Inferior parietal cortex (tissue), 1 donor: ENCODE results near the gene EEF2.
"Not testable (repeated sequence)": the region's sequence is repeated elsewhere in the genome, so short reads cannot be mapped to it uniquely, and the experiment has no call there.

Experiments
- DNase-seq: peaks from one replicate; pipeline ENCODE4 v3.0.0-alpha.2; 2016; ENCODE audit errors: extremely low spot score

The EEF2 gene

DNA sequence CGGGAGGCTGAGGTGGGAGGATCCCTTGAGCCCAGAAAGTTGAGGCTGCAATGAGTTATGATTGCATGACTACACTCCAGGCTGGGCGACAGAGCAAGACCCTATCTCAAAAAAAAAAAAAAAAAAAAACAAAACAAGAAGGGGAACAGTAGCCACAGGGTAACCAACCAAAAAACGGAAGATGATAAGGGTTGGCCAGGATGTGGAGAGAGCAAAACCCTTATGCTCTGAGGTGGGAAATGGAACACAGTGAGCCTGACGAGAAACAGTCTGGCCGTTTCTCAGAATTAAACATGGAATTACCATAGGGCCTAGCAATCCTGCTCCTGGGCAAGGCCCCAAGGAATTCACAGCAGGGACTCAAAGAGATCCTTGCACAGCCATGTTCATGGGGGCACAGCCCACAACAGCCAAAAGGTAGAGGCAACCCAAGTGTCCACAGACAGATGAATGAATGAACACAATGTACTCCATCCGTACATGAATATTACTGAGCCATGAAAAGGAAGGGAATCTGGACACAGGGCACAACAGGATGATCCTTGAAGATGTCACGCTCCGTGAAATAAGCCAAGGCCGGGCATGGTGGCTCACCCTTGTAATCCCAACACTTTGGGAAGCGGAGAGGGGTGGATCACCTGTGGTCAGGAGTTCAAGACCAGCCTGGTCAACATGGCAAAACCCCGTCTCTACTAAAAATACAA lies 41.1 kb downstream of the EEF2 start:
- no peak for DNase-seq

DNA sequence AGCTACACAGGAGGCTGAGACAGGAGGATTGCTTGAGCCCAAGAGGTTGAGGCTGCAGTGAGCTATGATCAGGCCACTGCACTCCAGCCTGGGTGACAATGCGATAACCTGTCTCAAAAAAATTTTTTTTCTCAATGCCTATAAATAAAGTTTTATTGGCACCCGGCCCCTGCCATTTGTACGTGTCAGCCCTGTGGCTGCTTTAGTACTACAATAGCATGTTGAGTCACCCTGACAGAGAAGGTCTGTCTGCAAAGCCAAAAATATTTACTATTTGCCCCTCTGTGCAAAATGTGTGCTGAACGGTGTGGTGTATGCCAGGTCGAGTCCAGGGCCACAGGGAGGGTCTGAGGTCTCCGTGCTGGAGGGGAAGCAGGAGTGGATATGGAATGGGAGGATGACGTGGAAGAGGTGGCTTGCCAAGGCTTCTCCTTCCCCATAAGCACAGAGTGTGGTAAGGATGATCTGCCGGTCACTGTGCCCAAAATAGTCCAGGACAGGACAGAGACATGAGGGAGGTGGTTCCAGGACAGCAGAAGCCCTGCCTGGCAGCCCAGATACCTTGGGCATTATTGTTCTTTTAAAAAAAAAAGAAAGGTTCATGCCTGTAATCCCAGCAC lies 42.4 kb downstream of the EEF2 start:
- DNase-seq: no peak

DNA sequence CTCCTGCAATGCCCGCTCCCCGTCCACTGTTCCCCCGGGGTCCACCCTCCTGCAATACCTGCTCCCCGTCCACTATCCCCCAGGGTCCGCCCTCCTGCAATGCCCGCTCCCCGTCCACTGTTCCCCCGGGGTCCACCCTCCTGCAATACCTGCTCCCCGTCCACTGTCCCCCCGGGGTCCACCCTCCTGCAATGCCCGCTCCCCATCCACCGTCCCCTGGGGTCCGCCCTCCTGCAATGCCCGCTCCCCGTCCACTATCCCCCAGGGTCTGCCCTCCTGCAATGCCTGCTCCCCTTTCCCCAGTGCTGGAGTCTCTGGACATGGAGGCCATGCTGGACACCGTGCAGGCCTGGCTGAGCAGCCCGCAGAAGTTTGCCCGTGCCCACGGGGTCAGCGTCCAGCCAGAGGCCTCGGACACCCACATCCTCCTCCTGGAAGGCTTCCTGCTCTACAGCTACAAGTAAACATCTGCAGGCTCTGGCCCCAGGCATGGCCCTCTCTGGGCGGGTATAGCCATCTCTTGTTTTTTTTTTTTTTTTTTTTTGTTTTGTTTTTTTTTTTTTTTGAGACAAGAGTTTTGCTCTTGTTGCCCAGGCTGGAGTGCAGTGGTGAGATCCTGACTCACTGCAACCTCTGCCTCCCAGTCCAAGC lies 46.8 kb downstream of the EEF2 start:
- not testable (repeated sequence) for DNase-seq

DNA sequence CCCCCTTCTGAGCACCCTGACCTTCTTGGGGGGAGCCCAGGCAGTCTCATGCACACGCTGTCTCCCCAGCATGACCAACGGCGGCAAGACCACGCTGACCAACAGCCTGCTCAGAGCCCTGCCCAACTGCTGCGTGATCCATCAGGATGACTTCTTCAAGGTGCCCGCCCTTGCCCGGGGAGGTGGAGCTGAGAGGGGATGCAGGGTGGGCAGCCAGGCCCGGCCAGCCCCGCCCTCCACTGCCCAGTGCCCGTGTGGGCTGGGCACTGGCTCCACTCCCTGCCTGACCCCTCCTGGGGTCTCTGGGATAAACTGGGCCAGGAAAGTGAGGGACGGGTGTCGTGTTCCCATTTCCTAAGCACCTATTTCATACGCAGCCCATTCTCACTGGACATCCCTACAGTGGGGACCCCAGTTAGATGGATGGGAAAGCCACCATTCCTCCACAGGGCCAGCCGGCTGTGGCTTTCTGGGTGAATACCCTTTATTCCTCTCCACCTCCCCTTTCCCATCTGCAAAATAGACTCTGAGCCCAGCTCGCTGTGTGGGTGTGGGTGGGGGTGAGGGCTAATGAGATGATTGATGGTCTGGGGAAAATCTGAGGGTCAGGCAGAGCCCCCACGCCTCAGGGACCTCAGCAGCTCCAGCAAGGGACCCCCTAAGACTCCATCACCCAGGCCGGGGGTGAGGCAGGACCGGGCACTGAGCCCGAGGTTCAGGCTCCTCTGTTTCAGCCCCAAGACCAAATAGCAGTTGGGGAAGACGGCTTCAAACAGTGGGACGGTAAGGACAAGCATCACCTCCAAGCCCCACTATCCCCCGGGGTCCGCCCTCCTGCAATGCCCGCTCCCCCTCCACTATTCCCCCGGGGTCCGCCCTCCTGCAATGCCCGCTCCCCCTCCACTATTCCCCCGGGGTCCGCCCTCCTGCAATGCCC lies 48.5 kb downstream of the EEF2 start:
- no peak for DNase-seq

DNA sequence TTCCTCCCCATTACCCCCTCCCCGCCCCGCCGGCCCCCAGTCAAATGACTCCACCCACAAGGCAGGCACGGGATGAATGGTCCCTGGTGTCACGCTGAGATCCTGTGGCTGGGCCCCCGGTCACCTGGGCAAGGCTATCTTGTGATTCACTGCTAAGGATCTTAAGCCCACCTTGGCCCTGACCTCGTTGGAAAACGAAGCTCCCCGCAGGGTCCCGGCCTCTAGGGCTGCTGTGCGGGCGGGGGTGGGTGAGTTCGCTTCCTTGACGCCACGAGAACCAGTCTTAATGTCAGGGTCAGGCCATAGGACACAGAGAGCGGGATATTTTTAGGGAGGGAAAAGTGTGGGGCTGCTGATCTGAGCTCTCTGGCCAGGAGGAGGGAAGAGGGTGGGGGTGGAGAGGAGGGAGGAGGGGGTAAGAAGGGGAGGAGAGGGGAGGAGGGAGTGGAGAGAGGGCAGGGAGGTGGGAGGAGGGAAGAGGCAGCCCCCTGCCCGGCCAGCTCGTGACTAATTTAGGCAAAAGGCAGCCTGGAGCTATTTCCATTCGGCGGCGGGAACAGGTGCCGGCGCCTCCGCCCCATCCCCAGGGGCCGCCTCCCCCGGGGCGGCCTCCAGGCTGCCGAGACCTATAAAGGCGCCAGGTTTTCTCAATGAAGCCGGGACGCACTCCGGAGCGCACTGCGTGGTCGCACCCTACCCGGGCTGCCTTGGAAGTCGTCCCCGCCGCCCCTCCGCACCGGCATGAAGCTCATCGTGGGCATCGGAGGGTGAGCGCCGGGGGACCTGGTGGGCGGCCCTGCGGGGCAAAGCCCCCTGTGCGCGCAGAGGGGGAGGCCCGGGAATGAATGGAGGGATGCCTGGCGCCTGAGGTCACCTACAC lies 52.1 kb downstream of the EEF2 start, which contains the start of gene NMRK2:
TSS of gene NMRK2 (plus strand) at position 139 of the 880 bp plus-strand sequence. CDS start at position 742, 603 bp downstream.
- DNase-seq: no peak

DNA sequence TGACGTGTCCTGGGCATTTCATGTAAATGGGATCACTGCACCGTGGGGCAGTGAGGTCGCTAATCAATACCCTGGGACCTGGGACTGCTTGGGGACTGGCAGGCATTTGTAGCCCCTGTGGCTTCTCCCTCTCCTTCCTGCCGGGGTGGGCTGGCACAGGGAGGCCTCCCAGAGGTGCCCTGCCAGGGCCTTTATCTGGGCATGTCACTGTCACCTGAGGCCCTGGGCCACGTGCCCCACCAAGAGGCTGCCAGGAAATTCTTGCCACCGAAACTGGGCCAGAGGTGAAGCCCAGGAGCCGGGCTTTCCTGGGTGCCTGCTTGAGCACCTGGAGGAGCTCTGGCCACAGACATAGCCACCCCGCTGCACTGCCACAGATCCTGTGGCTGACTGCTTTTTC lies 54.2 kb downstream of the EEF2 start:
- DNase-seq: no peak
